GM06990 (cell line): ENCODE measurements around the gene DDR1.
"Not testable (repeated sequence)": the region's sequence is repeated elsewhere in the genome, so short reads cannot be mapped to it uniquely, and the experiment has no call there.

Source experiments
- DNase-seq: peaks from one replicate; pipeline ENCODE4 v3.0.0-alpha.2; 2011; ENCODE audit not compliant: insufficient read length; ENCODE audit errors: extremely low read depth
- H3K27me3 ChIP-seq: replicated peaks from 2 replicates; pipeline ENCODE4 v1.6.0; 2011; ENCODE audit warnings: low read length; ENCODE audit not compliant: control insufficient read depth, insufficient read depth
- H3K36me3 ChIP-seq: 2 replicates; pipeline ENCODE4 v1.5.1; 2011; ENCODE audit warnings: low read length; ENCODE audit not compliant: control insufficient read depth, insufficient read depth
- H3K4me3 ChIP-seq: replicated peaks from 2 replicates; pipeline ENCODE4 v1.5.1; 2011; ENCODE audit warnings: low read depth, mild to moderate bottlenecking, control low read depth, low read length
- TF ChIP-seq, protein P1 (sequence below): IDR thresholded peaks from 2 replicates; pipeline ENCODE4 v1.5.1; 2011; ENCODE audit warnings: low read length, control low read depth, mild to moderate bottlenecking, inconsistent platforms; ENCODE audit not compliant: insufficient read depth, poor library complexity, severe bottlenecking

Gene DDR1

DNA sequence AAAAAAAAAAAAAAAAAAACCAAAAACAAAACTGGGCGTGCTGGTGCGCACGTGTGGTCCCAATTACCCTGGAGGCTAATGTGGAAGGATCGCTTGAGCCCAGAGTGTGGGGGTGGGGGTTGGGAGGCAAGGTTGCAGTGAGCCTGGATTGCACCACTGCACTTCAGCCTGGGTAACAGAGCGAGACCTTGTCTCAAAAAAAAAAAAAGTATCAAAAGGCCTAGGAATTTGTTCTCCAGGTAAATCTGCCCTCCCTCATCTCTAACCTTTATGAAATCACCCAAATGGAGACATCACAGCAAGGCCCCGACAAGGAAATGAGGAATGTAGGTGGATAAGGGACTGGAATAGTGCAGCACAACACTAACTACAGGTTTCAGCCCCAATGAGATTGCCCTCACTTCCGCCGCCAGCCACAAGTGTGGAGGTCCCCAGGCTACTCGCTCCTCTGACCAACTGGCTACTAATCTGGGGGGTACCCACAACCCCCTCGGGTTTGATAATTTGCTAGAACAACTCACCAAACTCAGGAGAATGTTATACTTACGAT, 36.8 kb upstream of the DDR1 start:
- TF ChIP-seq, protein P1, sequence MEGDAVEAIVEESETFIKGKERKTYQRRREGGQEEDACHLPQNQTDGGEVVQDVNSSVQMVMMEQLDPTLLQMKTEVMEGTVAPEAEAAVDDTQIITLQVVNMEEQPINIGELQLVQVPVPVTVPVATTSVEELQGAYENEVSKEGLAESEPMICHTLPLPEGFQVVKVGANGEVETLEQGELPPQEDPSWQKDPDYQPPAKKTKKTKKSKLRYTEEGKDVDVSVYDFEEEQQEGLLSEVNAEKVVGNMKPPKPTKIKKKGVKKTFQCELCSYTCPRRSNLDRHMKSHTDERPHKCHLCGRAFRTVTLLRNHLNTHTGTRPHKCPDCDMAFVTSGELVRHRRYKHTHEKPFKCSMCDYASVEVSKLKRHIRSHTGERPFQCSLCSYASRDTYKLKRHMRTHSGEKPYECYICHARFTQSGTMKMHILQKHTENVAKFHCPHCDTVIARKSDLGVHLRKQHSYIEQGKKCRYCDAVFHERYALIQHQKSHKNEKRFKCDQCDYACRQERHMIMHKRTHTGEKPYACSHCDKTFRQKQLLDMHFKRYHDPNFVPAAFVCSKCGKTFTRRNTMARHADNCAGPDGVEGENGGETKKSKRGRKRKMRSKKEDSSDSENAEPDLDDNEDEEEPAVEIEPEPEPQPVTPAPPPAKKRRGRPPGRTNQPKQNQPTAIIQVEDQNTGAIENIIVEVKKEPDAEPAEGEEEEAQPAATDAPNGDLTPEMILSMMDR = no peak
- no peak for DNase-seq
- H3K4me3 ChIP-seq = no peak overlapping the region
- no peaks in the 10 kb centered on the region for H3K36me3 ChIP-seq
- H3K27me3 ChIP-seq = no peaks in the 10 kb centered on the region

DNA sequence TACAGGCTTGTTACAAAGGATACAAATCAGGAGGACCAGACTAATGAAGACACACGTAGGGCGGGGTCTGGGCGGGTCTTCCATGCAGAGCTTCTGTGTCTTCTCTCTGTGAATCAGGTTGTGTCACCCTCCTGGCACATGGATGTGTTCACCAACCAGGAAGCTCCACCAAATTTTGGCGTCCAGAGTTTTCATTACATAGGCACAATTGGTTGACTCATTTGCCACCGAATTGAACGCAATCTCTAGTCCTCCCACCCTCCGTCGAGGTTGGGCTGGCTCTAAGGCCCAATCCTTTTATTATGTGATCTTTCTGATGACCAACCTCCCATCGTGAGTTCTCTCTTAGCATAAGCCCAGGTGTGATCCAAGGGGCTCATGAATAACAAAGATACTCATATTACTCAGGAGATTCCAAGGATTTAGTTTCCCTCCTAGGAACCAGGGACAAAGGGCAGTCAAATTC, 36.3 kb upstream of the DDR1 start:
- TF ChIP-seq, protein P1 = no peak
- DNase-seq = no peak
- Histone ChIP-seq H3K27me3 (no peaks in the 10 kb centered on the region), H3K36me3 (no peaks in the 10 kb centered on the region), H3K4me3 (no peak overlapping the region)

DNA sequence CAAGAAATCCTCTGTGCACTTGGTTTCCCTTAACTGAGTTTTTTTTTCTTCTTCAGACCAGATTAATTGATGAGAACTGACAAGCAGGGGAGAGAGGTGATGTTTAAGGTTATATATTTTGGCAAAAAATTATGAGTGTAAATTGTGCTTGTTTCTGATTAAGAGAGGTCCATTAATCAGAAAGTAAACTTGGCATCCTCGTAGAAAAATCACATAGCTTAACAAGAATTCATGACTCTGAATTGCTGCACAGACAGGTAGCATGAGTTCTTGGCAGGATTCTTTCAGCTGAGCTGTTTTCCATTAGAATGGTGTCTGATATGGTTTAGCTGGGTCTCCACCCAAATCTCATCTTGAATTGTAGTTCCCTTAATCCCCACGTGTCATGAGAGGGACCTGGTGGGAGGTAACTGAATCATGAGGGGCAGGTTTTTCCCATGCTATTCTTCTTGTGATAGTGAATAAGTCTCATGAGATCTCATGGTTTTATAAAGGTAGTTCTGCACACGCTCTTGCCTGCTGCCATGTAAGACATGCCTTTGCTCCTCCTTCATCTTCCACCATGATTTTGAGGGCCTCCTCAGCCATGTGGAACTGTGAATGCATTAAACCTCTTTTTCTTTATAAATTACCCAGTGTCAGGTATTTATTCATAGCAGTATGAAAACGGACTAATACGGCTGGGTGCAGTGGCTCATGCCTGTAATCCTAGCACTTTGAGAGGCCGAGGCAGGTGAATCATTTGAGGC, 34.2 kb upstream of the DDR1 start:
- no peak for DNase-seq
- TF ChIP-seq, protein P1 = no peak
- H3K36me3 ChIP-seq = no peaks in the 10 kb centered on the region
- no peaks in the 10 kb centered on the region for H3K27me3 ChIP-seq
- H3K4me3 ChIP-seq = no peak overlapping the region

DNA sequence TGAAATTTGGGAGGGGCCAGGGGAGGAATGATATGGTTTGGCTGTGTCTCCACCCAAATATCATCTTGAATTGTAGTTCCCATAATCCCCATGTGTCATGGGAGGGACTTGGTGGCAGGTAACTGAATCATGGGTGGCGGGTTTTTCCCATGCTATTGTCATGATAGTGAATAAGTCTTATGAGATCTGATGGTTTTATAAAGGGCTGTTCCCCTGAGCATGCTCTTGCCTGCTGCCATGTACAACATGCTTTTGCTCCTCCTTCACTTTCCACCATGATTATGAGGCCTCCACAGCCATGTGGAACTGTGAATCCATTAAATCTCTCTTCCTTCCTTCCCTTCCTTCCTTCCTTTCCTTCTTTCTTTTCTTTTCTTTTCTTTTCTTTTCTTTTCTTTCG, 31.9 kb upstream of the DDR1 start:
- not testable (repeated sequence) for H3K36me3 ChIP-seq, H3K4me3 ChIP-seq, DNase-seq, H3K27me3 ChIP-seq

DNA sequence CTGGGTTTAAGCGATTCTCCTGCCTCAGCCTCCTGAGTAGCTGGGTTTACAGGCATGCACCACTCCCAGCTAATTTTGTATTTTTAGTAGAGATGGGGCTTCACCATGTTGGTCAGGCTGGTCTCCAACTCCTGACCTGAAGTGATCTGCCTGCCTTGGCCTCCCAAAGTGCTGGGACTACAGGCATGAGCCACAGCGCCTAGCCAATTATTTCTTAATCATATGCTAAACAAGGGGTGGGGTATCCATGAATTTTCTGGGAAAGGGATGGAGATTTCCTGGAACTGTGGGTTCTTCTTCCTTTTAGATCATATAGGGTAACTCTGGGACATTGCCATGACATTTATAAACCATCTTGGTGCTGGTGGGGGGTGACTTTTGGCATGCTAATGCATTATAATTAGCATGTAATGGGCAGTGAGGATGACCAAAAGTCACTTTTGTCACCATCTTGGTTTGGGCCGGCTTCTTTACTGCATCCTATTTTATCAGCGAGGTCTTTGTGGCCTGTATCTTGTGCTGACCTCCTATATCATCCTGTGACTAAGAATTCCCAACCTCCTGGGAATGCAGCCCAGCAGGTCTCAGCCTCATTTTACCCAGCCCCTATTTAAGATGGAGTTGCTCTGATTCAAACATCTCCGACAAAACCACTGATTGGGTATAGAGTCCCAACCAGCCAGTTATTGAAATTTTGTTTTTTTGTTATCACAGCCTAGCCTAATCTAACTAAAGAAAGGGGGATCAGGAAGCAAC, 29.9 kb upstream of the DDR1 start:
- TF ChIP-seq, protein P1 = no peak
- DNase-seq = no peak

DNA sequence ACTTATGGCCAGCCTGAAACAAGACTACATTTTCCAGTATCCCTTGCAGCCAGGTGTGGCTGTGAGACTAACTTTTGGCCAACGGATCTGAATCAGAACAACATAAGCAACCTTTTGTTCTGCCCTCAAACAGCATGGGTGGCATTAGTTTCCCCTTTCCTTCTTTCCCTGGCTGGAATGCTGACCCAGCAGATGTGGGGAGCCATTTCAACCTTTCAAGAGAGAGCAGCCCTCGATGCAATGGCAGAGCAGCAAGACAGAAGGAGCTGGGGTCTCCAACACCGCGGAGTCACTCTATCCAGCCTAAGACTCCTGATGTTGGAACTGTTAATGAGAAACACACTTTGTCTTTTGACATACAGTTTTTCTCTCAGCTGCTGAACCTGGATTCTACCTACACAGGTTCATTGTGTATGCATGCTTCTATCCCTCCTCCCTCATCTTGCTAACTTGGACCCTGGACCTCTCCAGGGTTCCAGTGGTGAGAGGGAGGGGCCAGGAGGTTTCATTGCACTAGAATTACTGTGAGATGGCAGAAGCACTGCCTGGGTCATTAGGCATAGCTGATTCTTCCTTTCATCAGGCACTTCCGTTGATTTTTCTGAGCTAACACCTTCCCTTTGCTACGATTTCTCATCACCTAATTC, 28.8 kb upstream of the DDR1 start:
- H3K36me3 ChIP-seq = no peaks in the 10 kb centered on the region
- DNase-seq = no peak
- TF ChIP-seq, protein P1 = no peak
- no peaks in the 10 kb centered on the region for H3K27me3 ChIP-seq
- no peak overlapping the region for H3K4me3 ChIP-seq

More for the DNA sequence above, 29.9 kb upstream of the DDR1 start:
- Histone ChIP-seq H3K27me3 (no peaks in the 10 kb centered on the region), H3K4me3 (no peak overlapping the region), H3K36me3 (no peaks in the 10 kb centered on the region)
